ENCODE measurements around the gene STK24. TPM values are rescaled to one million over a fixed set of nuclear protein-coding genes. Genes with fewer than 3 reads are reported as not detected.

Gene STK24
- total RNA-seq, 2 experiments from 2014 or later = 60.4 to 88.7 TPM

- intact Hi-C loops (cut with micrococcal nuclease; ENCODE audit: unreplicated experiment) = no loop called here
- peaks cover 24% of the 10 kb centered on the region; the same call in 1 of the 2 replicates for H4K20me1 ChIP-seq (ENCODE audit: insufficient read depth, low read length)
- no peak overlapping the region for H3K27ac ChIP-seq (ENCODE audit: low read depth, low read length, poor library complexity, severe bottlenecking)
- peaks cover 73% of the 10 kb centered on the region for H3K79me2 ChIP-seq (ENCODE audit: insufficient read depth, low read depth, low read length)
- no peak for TF ChIP-seq CTCF (conservative IDR thresholded peaks at IDR 0.05; ENCODE audit: low read length)
- no peak for TF ChIP-seq EZH2phosphoT487 (IDR thresholded peaks at IDR 0.05; ENCODE audit: borderline replicate concordance, low read depth, low read length)
- CTCF ChIA-PET (ENCODE audit: unreplicated experiment) = no interaction called here
- no peak overlapping the region for H2AFZ ChIP-seq (ENCODE audit: low read length)
- no peak overlapping the region for H3K4me2 ChIP-seq (ENCODE audit: low read length)
- H3K9me2 ChIP-seq (ENCODE audit: insufficient read depth, low read length) = no peaks in the 10 kb centered on the region
- H3K36me3 ChIP-seq (ENCODE audit: insufficient read depth, low read length) = no peaks in the 10 kb centered on the region; the same call in 1 of the 2 replicates
- DNase-seq (ENCODE audit: low spot score) = no peak
- POLR2A ChIA-PET = interaction anchor here (0.5 to 1.3 kb wide), 2 partner anchors 9 to 11 kb away, joined by 3 to 4 read pairs; no protein-coding TSS in a partner anchor
- BruUV-seq (replicated peaks) = no TSS peak
- no peaks in the 10 kb centered on the region for H3K9me3 ChIP-seq (ENCODE audit: low read length)
- no peak overlapping the region for H3K4me3 ChIP-seq (ENCODE audit: low read depth, low read length, poor library complexity, severe bottlenecking)
- H3K4me1 ChIP-seq (ENCODE audit: insufficient read depth, low read length, poor library complexity, severe bottlenecking) = no peaks in the 10 kb centered on the region
Observed at GRCh38 chr13:98505217-98505616, 71.7 kb downstream of the STK24 start.

GRCh38 chr13:98504371-98504963 lies 72.4 kb downstream of the STK24 start:
- no peaks in the 10 kb centered on the region for H3K9me2 ChIP-seq (ENCODE audit: insufficient read depth, low read length)
- H3K27ac ChIP-seq (ENCODE audit: low read depth, low read length, poor library complexity, severe bottlenecking) = no peak overlapping the region
- H3K36me3 ChIP-seq (ENCODE audit: insufficient read depth, low read length) = no peaks in the 10 kb centered on the region; the same call in 1 of the 2 replicates
- TF ChIP-seq CTCF (conservative IDR thresholded peaks at IDR 0.05; ENCODE audit: low read length) (no peak), EZH2phosphoT487 (IDR thresholded peaks at IDR 0.05; ENCODE audit: borderline replicate concordance, low read depth, low read length) (no peak)
- no peak overlapping the region for H2AFZ ChIP-seq (ENCODE audit: low read length)
- H4K20me1 ChIP-seq (ENCODE audit: insufficient read depth, low read length) = peaks cover 16% of the 10 kb centered on the region; the same call in 1 of the 2 replicates
- intact Hi-C loops (cut with micrococcal nuclease; ENCODE audit: unreplicated experiment) = no loop called here
- ChIA-PET CTCF (ENCODE audit: unreplicated experiment) (no interaction called here), POLR2A (interaction anchor here (1.3 to 1.7 kb wide), 3 partner anchors 10 to 15 kb away, joined by 4 read pairs; no protein-coding TSS in a partner anchor)
- H3K4me2 ChIP-seq (ENCODE audit: low read length) = no peak overlapping the region
- H3K9me3 ChIP-seq (ENCODE audit: low read length) = no peaks in the 10 kb centered on the region
- peaks cover 69% of the 10 kb centered on the region for H3K79me2 ChIP-seq (ENCODE audit: insufficient read depth, low read depth, low read length)
- H3K4me3 ChIP-seq (ENCODE audit: low read depth, low read length, poor library complexity, severe bottlenecking) = no peak overlapping the region
- no peak for DNase-seq (ENCODE audit: low spot score)
- BruUV-seq (replicated peaks) = no TSS peak
- no peaks in the 10 kb centered on the region for H3K4me1 ChIP-seq (ENCODE audit: insufficient read depth, low read length, poor library complexity, severe bottlenecking)

DNA sequence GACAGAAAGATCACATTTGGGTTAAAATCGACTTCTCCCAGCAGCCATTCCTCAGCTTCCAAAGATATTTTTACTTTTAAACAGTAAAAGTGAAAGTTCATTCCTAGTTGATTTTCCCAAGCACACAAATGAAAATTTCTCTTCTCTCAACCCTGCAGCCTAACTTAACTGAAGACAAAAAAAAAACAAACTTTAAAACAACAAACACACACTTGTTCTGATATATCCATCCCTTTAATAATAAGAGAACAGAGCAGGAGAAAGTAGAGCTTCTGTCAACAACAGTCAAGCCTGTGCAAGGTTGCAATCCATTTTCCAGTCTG lies 72.9 kb downstream of the STK24 start:
- Histone ChIP-seq H2AFZ (ENCODE audit: low read length) (no peak overlapping the region), H4K20me1 (ENCODE audit: insufficient read depth, low read length) (peaks cover 13% of the 10 kb centered on the region; the same call in 1 of the 2 replicates), H3K79me2 (ENCODE audit: insufficient read depth, low read depth, low read length) (peaks cover 65% of the 10 kb centered on the region), H3K9me2 (ENCODE audit: insufficient read depth, low read length) (no peaks in the 10 kb centered on the region), H3K4me1 (ENCODE audit: insufficient read depth, low read length, poor library complexity, severe bottlenecking) (no peaks in the 10 kb centered on the region), H3K9me3 (ENCODE audit: low read length) (no peaks in the 10 kb centered on the region), H3K36me3 (ENCODE audit: insufficient read depth, low read length) (no peaks in the 10 kb centered on the region; the same call in 1 of the 2 replicates), H3K27ac (ENCODE audit: low read depth, low read length, poor library complexity, severe bottlenecking) (no peak overlapping the region), H3K4me3 (ENCODE audit: low read depth, low read length, poor library complexity, severe bottlenecking) (no peak overlapping the region), H3K4me2 (ENCODE audit: low read length) (no peak overlapping the region)
- CTCF ChIA-PET (ENCODE audit: unreplicated experiment) = no interaction called here
- POLR2A ChIA-PET = interaction anchor here (1.3 to 1.7 kb wide), 3 partner anchors 9 to 16 kb away, joined by 4 read pairs; no protein-coding TSS in a partner anchor
- DNase-seq (ENCODE audit: low spot score) = no peak
- intact Hi-C loops (cut with micrococcal nuclease; ENCODE audit: unreplicated experiment) = no loop called here
- BruUV-seq (replicated peaks) = no TSS peak
- TF ChIP-seq CTCF (conservative IDR thresholded peaks at IDR 0.05; ENCODE audit: low read length) (no peak), EZH2phosphoT487 (IDR thresholded peaks at IDR 0.05; ENCODE audit: borderline replicate concordance, low read depth, low read length) (no peak)

Measured in OCI-LY7 (cell line).